Measurements from ENCODE around the gene AQP5.

AQP5 gene

GRCh38 chr12:49956663-49957569 lies 4.8 kb upstream of the AQP5 start:
- no peak for TF ChIP-seq CTCF (IDR thresholded peaks at IDR 0.05)
- TF ChIP-seq ZFX (IDR thresholded peaks at IDR 0.05; ENCODE audit: borderline replicate concordance) = no peak

GRCh38 chr12:49957570-49957967 lies 4.1 kb upstream of the AQP5 start:
- no peak for TF ChIP-seq ZFX (IDR thresholded peaks at IDR 0.05; ENCODE audit: borderline replicate concordance)
- TF ChIP-seq CTCF (IDR thresholded peaks at IDR 0.05) = no peak
- H3K27ac ChIP-seq = no peak overlapping the region

More at GRCh38 chr12:49956663-49957569, 4.8 kb upstream of the AQP5 start:
- no peak overlapping the region for H3K27ac ChIP-seq

- TF ChIP-seq ZFX (IDR thresholded peaks at IDR 0.05; ENCODE audit: borderline replicate concordance) = no peak
- no peak for TF ChIP-seq CTCF (IDR thresholded peaks at IDR 0.05)
- H3K27ac ChIP-seq = no peak overlapping the region
Measured at GRCh38 chr12:49959685-49960473, 1.8 kb upstream of the AQP5 start.

GRCh38 chr12:49960474-49961110 lies 1.1 kb upstream of the AQP5 start:
- TF ChIP-seq CTCF (IDR thresholded peaks at IDR 0.05) = no peak
- no peak for TF ChIP-seq ZFX (IDR thresholded peaks at IDR 0.05; ENCODE audit: borderline replicate concordance)
- H3K27ac ChIP-seq = no peak overlapping the region

GRCh38 chr12:49961993-49962764 lies 507 bp downstream of the AQP5 start:
- no peak overlapping the region for H3K27ac ChIP-seq
- TF ChIP-seq CTCF (IDR thresholded peaks at IDR 0.05) (no peak), ZFX (IDR thresholded peaks at IDR 0.05; ENCODE audit: borderline replicate concordance) (no peak)

- TF ChIP-seq ZFX (IDR thresholded peaks at IDR 0.05; ENCODE audit: borderline replicate concordance) (no peak), CTCF (IDR thresholded peaks at IDR 0.05) (no peak)
Measured at GRCh38 chr12:49962861-49963765, 1.4 kb downstream of the AQP5 start.

More at GRCh38 chr12:49962861-49963765, 1.4 kb downstream of the AQP5 start:
- no peak overlapping the region for H3K27ac ChIP-seq
